ENCODE results near the gene C2. TPM values are rescaled to one million over a fixed set of nuclear protein-coding genes. Genes with fewer than 3 reads are reported as not detected.

C2 gene
- total and polyA plus RNA-seq, 2 donors (not counting 1 experiment from before 2014, with no cell fraction given) = 0.28 to 3.4 TPM

DNA sequence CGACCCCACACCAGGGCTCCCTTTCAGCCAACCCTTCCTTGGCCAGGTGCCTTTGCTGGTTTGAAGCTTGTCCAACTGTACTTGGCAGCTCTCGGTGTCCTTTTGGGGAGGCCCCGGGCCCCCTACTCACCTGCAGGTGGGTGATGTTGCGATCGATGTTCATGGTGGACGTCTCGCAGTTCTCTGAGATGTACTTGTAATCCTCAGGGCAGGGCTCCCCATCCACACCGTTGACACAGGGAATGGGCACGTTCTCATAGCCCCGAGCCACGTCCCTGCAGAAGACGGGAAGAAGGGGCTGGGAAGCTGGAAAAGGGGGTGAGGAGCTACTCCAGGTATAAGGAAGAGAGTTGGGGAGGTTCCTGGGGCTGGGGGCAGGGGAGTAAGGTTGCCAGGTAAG, 43.8 kb upstream of the C2 start:
- no peak overlapping the region for H2AFZ ChIP-seq (ENCODE audit: insufficient read depth, low read depth, low read length, poor library complexity, severe bottlenecking)
- no peak for DNase-seq
- intact Hi-C loops (cut with micrococcal nuclease) = no loop called here
- Mint-ChIP-seq H3K4me3 (no peak overlapping the region), H3K9me3 (ENCODE audit: insufficient read depth) (no peaks in the 10 kb centered on the region), H3K4me1 (no peaks in the 10 kb centered on the region), H3K27me3 (no peaks in the 10 kb centered on the region), H3K27ac (no peak overlapping the region)
- no peak overlapping the region for H3K4me2 ChIP-seq (replicated peaks; ENCODE audit: low read depth, low read length, poor library complexity, severe bottlenecking)
- ChIA-PET CTCF (no interaction called here), POLR2A (no interaction called here)
- peaks cover 6% of the 10 kb centered on the region for H4K20me1 ChIP-seq (ENCODE audit: control insufficient read depth, insufficient read depth, low read length, poor library complexity, severe bottlenecking)
- H3K27ac ChIP-seq (ENCODE audit: low read length in 2 of 2) = no peak overlapping the region
- H3K4me3 ChIP-seq (ENCODE audit: control extremely low read depth in 1 of 5, extremely low read depth in 1 of 5, insufficient read depth in 1 of 5, low read depth in 2 of 5, low read length in 4 of 5) = no peak overlapping the region
- 98% methylated on average over 12 of the region's 12 CpGs for WGBS (ENCODE audit: insufficient coverage)
- H3K79me2 ChIP-seq (ENCODE audit: control insufficient read depth, insufficient read depth, low read length) = no peaks in the 10 kb centered on the region
- no peaks in the 10 kb centered on the region for H3K4me1 ChIP-seq (ENCODE audit: control insufficient read depth in 2 of 2, insufficient read depth in 2 of 2, low read length in 2 of 2)
- TF ChIP-seq EZH2 (IDR thresholded peaks at IDR 0.05; ENCODE audit: borderline replicate concordance, insufficient read depth, low read depth, low read length, poor library complexity, severe bottlenecking) = no peak
- TF ChIP-seq, protein P1, sequence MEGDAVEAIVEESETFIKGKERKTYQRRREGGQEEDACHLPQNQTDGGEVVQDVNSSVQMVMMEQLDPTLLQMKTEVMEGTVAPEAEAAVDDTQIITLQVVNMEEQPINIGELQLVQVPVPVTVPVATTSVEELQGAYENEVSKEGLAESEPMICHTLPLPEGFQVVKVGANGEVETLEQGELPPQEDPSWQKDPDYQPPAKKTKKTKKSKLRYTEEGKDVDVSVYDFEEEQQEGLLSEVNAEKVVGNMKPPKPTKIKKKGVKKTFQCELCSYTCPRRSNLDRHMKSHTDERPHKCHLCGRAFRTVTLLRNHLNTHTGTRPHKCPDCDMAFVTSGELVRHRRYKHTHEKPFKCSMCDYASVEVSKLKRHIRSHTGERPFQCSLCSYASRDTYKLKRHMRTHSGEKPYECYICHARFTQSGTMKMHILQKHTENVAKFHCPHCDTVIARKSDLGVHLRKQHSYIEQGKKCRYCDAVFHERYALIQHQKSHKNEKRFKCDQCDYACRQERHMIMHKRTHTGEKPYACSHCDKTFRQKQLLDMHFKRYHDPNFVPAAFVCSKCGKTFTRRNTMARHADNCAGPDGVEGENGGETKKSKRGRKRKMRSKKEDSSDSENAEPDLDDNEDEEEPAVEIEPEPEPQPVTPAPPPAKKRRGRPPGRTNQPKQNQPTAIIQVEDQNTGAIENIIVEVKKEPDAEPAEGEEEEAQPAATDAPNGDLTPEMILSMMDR (IDR thresholded peaks at IDR 0.05) = no peak
- H3K9ac ChIP-seq (ENCODE audit: low read length) = no peak overlapping the region
- H3K9me3 ChIP-seq (ENCODE audit: control extremely low read depth in 1 of 3, control insufficient read depth in 2 of 3, insufficient read depth in 1 of 3, low read length in 2 of 3) = no peaks in the 10 kb centered on the region
- H3K36me3 ChIP-seq (replicated peaks in 1 of 2; ENCODE audit: control extremely low read depth in 1 of 2, control insufficient read depth in 1 of 2, extremely low read depth in 1 of 2, insufficient read depth in 2 of 2, low read length in 1 of 2) = peaks cover 2 to 76% of the 10 kb centered on the region in 2 experiments
- ATAC-seq (ENCODE audit: low read depth) = no peak
- H3K27me3 ChIP-seq (replicated peaks in 1 of 4; ENCODE audit: control extremely low read depth in 1 of 4, control insufficient read depth in 3 of 4, insufficient read depth in 4 of 4, low read length in 3 of 4) = no peaks in the 10 kb centered on the region

- Histone ChIP-seq H3K36me3 (replicated peaks in 1 of 2; ENCODE audit: control extremely low read depth in 1 of 2, control insufficient read depth in 1 of 2, extremely low read depth in 1 of 2, insufficient read depth in 2 of 2, low read length in 1 of 2) (peaks cover 2 to 83% of the 10 kb centered on the region in 2 experiments), H3K4me1 (ENCODE audit: control insufficient read depth in 2 of 2, insufficient read depth in 2 of 2, low read length in 2 of 2) (no peaks in the 10 kb centered on the region), H3K4me2 (replicated peaks; ENCODE audit: low read depth, low read length, poor library complexity, severe bottlenecking) (no peak overlapping the region), H3K79me2 (ENCODE audit: control insufficient read depth, insufficient read depth, low read length) (no peaks in the 10 kb centered on the region), H4K20me1 (ENCODE audit: control insufficient read depth, insufficient read depth, low read length, poor library complexity, severe bottlenecking) (peaks cover 6% of the 10 kb centered on the region), H3K9me3 (ENCODE audit: control extremely low read depth in 1 of 3, control insufficient read depth in 2 of 3, insufficient read depth in 1 of 3, low read length in 2 of 3) (no peaks in the 10 kb centered on the region), H2AFZ (ENCODE audit: insufficient read depth, low read depth, low read length, poor library complexity, severe bottlenecking) (no peak overlapping the region), H3K27me3 (replicated peaks in 1 of 4; ENCODE audit: control extremely low read depth in 1 of 4, control insufficient read depth in 3 of 4, insufficient read depth in 4 of 4, low read length in 3 of 4) (no peaks in the 10 kb centered on the region), H3K27ac (ENCODE audit: low read length in 2 of 2) (no peak overlapping the region), H3K9ac (ENCODE audit: low read length) (no peak overlapping the region), H3K4me3 (ENCODE audit: control extremely low read depth in 1 of 5, extremely low read depth in 1 of 5, insufficient read depth in 1 of 5, low read depth in 2 of 5, low read length in 4 of 5) (no peak overlapping the region)
- no peak for ATAC-seq (ENCODE audit: low read depth)
- Mint-ChIP-seq H3K4me3 (no peak overlapping the region), H3K9me3 (ENCODE audit: insufficient read depth) (no peaks in the 10 kb centered on the region), H3K27ac (no peak overlapping the region), H3K27me3 (no peaks in the 10 kb centered on the region), H3K4me1 (no peaks in the 10 kb centered on the region)
- no peak for DNase-seq
- intact Hi-C loops (cut with micrococcal nuclease) = no loop called here
- POLR2A ChIA-PET = no interaction called here
- CTCF ChIA-PET = no interaction called here
- TF ChIP-seq EZH2 (IDR thresholded peaks at IDR 0.05; ENCODE audit: borderline replicate concordance, insufficient read depth, low read depth, low read length, poor library complexity, severe bottlenecking) = no peak
- TF ChIP-seq, protein P1 (IDR thresholded peaks at IDR 0.05) = no peak
- 97% methylated on average over 12 of the region's 22 CpGs for WGBS (ENCODE audit: insufficient coverage)
Observed at GRCh38 chr6:31884528-31885035, 42.9 kb upstream of the C2 start.

Measured in B cell (primary cell).